Testis (tissue), 3 donors: ENCODE results near the gene SLC35A2. TPM values are rescaled to one million over a fixed set of nuclear protein-coding genes. Genes with fewer than 3 reads are reported as not detected.

Experiments used
- DNase-seq: peaks from one replicate; pipeline ENCODE4 v3.0.0-alpha.2; 2019
- H3K27ac ChIP-seq, 2 donors: fragments of 200-600 bp; sonication (generic); one replicate each; pipeline ENCODE4 v1.5.1; 2019
- H3K27me3 ChIP-seq: fragments of 200-600 bp; sonication (generic); one replicate; pipeline ENCODE4 v1.5.1; 2019
- H3K36me3 ChIP-seq: fragments of 200-600 bp; sonication (generic); one replicate; pipeline ENCODE4 v1.5.1; 2017; ENCODE audit warnings: low read depth; ENCODE audit errors: missing control alignments
- H3K4me1 ChIP-seq: fragments of 200-600 bp; sonication (generic); one replicate; pipeline ENCODE4 v1.5.1; 2019
- H3K4me3 ChIP-seq, 2 donors: fragments of 200-600 bp; sonication (generic); one replicate each; pipeline ENCODE4 v1.5.1; 2017 to 2019
- H3K9me3 ChIP-seq: fragments of 200-600 bp; sonication (generic); one replicate; pipeline ENCODE4 v1.5.1; 2017
- POLR2A ChIP-seq: fragments of 450-650 bp; IDR thresholded peaks from one replicate; pipeline ENCODE4 v1.6.1; 2017; ENCODE audit warnings: antibody characterized with exemption, mild to moderate bottlenecking, moderate library complexity
- WGBS, 2 donors: methylation state at CpG; one replicate each; pipeline ENCODE4 v1.1.5; 2018; 5-methylcytosine and 5-hydroxymethylcytosine counted together
- intact Hi-C: fragments of 100-400 bp; cut with DNase I; formaldehyde crosslinking; loops from one replicate; pipeline ENCODE4 v1.15.1; 2023; ENCODE audit warnings: low total_unique reads
- polyA plus RNA-seq: library from polyadenylated mRNA; stranded (reverse); fragments of 350-450 nt; fragmentation: Illumina TruSeq; extraction: RNeasy Lipid Tissue Mini Kit (QIAGEN cat#74804); gene quantifications from one replicate; pipeline ENCODE4 v1.2.3, GENCODE V29; 2014; ENCODE audit warnings: low read depth, low replicate concordance; ENCODE audit not compliant: insufficient read depth
- total RNA-seq, 2 donors: library from RNA; depleted of rRNA; stranded (reverse); fragments of >200 nt; gene quantifications; one replicate each; pipeline ENCODE4 v1.2.3, GENCODE V29; 2016
- TF ChIP-seq, protein P1 (sequence below), 3 experiments: fragments of 450-650 bp in 2 of 3; fragments of 200-600 bp in 1 of 3; sonication (generic) in 1 of 3; IDR thresholded peaks; one replicate each; pipeline ENCODE4 v1.5.1; 2016 to 2019; ENCODE audit warnings: antibody characterized with exemption in 3 of 3, mild to moderate bottlenecking in 2 of 3, moderate library complexity in 1 of 3

Gene SLC35A2
- total and polyA plus RNA-seq, 3 donors from 2014 or later, result 15.9 to 21.6 (median 18.6) TPM

DNA sequence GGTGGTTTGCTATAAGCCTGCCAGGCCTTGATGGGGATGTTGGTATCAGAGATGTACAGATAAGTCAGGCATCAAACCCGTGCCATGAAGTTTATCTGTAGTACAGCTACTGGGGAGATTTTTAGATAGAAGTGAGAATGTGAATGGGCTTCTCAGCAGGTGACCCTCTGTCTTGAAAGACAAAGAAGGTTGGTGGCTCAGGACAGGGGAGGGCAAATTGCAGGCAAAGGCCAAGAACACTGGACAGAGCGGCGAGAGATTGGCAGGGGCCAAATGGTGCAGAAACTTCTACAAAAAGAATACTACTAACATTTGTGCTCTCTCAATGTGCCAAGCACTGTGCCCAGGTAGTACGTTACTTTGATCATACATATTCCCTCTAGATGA is 9.3 kb upstream of the SLC35A2 start:
- H3K4me3 ChIP-seq, result no peak overlapping the region
- intact Hi-C loops, result no loop called here
- no peak overlapping the region for H3K27ac ChIP-seq
- 87 to 92% methylated on average over 3 to 4 of the region's 4 CpGs for WGBS, 2 donors
- TF ChIP-seq POLR2A, result no peak
- TF ChIP-seq, protein P1, sequence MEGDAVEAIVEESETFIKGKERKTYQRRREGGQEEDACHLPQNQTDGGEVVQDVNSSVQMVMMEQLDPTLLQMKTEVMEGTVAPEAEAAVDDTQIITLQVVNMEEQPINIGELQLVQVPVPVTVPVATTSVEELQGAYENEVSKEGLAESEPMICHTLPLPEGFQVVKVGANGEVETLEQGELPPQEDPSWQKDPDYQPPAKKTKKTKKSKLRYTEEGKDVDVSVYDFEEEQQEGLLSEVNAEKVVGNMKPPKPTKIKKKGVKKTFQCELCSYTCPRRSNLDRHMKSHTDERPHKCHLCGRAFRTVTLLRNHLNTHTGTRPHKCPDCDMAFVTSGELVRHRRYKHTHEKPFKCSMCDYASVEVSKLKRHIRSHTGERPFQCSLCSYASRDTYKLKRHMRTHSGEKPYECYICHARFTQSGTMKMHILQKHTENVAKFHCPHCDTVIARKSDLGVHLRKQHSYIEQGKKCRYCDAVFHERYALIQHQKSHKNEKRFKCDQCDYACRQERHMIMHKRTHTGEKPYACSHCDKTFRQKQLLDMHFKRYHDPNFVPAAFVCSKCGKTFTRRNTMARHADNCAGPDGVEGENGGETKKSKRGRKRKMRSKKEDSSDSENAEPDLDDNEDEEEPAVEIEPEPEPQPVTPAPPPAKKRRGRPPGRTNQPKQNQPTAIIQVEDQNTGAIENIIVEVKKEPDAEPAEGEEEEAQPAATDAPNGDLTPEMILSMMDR (IDR thresholded peaks at IDR 0.05), result no peak
- peaks cover 3% of the 10 kb centered on the region for H3K4me1 ChIP-seq
- H3K27me3 ChIP-seq, result no peaks in the 10 kb centered on the region
- H3K36me3 ChIP-seq, result no peaks in the 10 kb centered on the region
- no peaks in the 10 kb centered on the region for H3K9me3 ChIP-seq
- no peak for DNase-seq

DNA sequence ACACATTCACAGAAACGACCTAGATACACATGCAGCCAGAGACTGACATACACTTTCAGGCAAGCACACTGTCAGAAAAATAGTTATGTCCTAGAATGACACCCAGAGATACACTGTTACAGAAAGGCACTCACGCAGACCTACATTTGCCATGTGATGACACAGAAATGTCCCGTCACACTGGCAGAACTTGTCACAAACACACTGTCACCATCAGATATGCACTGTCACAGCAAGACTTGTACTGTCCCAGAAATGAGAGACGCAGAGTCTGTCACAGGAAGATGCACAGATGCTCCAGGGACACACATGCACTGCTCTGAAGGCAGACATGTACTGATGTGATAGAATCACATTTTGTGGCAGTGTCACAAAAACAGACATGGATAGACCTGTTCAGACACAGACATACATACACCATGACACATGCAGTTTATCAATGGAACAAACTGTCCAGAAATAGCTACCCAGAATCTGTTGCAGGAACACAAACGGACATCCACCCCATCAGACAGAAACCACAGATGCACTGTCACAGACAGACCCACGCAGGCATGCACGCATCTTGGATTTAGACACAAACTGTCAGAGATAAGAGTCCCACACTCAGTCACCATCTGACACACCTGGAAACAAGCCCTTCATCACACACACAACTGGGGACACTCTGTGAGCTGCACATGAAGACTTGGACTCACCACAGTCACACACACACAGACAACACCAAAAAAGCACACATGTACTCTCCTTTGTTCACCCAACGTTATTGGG is 8.7 kb upstream of the SLC35A2 start:
- H3K27me3 ChIP-seq, result no peaks in the 10 kb centered on the region

DNA sequence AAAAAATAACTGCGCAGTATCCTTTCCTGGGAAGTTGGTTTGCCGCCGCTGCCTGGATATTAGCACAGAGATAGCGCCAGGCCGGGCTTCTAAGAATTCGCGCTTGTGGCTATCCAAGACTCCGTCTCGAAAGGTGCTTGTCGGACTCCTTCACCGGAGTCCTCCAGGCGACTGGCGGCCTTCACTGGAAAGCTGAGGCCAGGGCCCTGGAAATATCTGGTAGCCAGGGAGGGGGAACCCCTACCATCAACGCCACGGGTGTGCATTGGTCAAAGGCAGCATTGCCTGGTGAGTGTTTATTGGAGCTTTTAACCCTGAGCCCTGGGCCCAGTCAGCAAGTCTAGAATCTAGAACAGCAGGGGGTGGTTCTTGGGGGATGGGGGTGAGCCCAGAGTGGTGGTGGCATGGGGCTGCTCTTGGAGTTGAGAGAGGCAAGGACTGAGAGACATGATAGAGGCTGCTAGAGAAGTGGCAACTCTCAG is 8.0 kb upstream of the SLC35A2 start:
- TF ChIP-seq POLR2A, result no peak
- TF ChIP-seq, protein P1 (IDR thresholded peaks at IDR 0.05), result no peak
- intact Hi-C loops, result no loop called here
- Histone ChIP-seq H3K4me3 (peak overlapping the region; percentile 48 to 67), H3K36me3 (no peaks in the 10 kb centered on the region), H3K9me3 (no peaks in the 10 kb centered on the region), H3K27me3 (no peaks in the 10 kb centered on the region), H3K4me1 (peaks cover 3% of the 10 kb centered on the region), H3K27ac (peak overlapping the region; percentile 63 to 81)
- no peak for DNase-seq
- WGBS, 2 donors, result 0% methylated on average over 14 of the region's 15 CpGs; no CpG with 5 or more reads in 1 of the 2 donors

More for the DNA sequence above, 8.7 kb upstream of the SLC35A2 start:
- 0 to 48% methylated on average over 2 to 8 of the region's 8 CpGs for WGBS, 2 donors
- H3K9me3 ChIP-seq, result no peaks in the 10 kb centered on the region
- no peak overlapping the region for H3K27ac ChIP-seq
- no peak overlapping the region for H3K4me3 ChIP-seq
- intact Hi-C loops, result no loop called here
- H3K4me1 ChIP-seq, result peaks cover 3% of the 10 kb centered on the region
- TF ChIP-seq POLR2A, result no peak
- TF ChIP-seq, protein P1 (IDR thresholded peaks at IDR 0.05), result no peak
- H3K36me3 ChIP-seq, result no peaks in the 10 kb centered on the region
- no peak for DNase-seq

DNA sequence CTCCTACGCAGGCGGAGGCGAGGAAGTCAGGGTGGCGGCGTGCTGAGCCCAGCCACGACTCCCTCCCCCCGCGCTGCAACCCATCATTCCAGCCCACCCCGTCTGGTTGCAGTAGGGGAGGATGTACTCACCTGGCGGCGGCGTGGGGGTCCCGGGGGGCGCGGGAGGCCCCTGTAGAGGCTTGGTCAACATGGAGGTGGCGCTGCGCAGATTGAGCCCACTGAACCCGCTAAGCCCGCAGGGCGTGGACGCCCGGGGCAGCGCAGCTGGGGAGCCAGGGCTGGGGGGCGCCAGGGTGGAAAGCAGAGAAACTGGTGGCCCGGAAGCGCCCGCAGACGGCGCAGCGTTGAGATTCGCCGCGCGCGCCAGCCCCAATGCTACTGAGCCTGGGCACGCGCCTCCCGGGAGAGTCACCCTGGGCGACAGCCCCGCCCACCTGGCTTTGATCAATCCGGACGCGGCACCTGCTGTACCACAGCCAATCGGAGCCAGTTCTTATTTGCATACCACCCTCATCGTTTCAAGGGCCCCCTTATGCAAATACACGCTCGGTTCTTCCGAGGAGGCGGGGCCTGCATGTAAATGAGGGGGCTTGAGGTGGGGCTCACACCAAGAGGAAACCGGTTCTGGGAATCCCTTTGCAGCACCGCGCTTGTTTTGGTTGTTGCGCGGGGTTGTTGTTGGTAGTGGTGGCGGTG is 7.3 kb upstream of the SLC35A2 start, which contains the start of gene PIM2:
TSS of gene PIM2 (minus strand) at position 382 of the 698 bp plus-strand sequence. CDS start at position 192, 190 bp downstream.
- DNase-seq, result peak; percentile 93
- no peaks in the 10 kb centered on the region for H3K27me3 ChIP-seq
- H3K4me1 ChIP-seq, result no peaks in the 10 kb centered on the region
- peak within 1 kb of the TSS; percentile 63 to 81 for H3K27ac ChIP-seq
- TF ChIP-seq, protein P1 (IDR thresholded peaks at IDR 0.05), result no peak
- TF ChIP-seq POLR2A, result peak; percentile 82
- H3K4me3 ChIP-seq, result peak within 1 kb of the TSS; percentile 48 to 67
- no peaks in the 10 kb centered on the region for H3K9me3 ChIP-seq
- no peaks in the 10 kb centered on the region for H3K36me3 ChIP-seq
- intact Hi-C loops, result no loop called here
- WGBS, 2 donors, result 0% methylated on average over 17 of the region's 55 CpGs; no CpG with 5 or more reads in 1 of the 2 donors
